ENCODE data around the gene GLTPD2.

DNA sequence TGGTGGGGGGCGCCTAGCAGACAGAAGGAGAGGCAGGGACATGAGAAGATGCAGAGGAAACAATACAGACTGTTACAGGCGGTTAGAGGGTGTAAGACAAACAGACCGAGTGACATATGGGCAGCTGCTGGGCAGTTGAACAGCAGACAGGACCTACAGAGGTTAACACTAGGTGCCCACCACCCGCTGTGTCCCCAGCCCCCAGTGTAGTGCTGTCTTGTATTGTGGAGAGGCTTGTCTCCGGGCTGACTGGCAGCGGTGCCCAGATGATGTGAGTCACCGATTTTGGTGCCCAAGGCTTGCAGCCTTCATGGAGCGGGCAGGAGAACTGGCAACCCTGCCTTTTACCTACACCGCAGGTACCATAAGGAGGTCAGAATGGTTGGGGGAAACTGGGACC, 46.6 kb upstream of the GLTPD2 start:
- TF ChIP-seq, protein P1, sequence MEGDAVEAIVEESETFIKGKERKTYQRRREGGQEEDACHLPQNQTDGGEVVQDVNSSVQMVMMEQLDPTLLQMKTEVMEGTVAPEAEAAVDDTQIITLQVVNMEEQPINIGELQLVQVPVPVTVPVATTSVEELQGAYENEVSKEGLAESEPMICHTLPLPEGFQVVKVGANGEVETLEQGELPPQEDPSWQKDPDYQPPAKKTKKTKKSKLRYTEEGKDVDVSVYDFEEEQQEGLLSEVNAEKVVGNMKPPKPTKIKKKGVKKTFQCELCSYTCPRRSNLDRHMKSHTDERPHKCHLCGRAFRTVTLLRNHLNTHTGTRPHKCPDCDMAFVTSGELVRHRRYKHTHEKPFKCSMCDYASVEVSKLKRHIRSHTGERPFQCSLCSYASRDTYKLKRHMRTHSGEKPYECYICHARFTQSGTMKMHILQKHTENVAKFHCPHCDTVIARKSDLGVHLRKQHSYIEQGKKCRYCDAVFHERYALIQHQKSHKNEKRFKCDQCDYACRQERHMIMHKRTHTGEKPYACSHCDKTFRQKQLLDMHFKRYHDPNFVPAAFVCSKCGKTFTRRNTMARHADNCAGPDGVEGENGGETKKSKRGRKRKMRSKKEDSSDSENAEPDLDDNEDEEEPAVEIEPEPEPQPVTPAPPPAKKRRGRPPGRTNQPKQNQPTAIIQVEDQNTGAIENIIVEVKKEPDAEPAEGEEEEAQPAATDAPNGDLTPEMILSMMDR (IDR thresholded peaks at IDR 0.05) = no peak
- TF ChIP-seq EP300 (IDR thresholded peaks at IDR 0.05) = no peak
